Effector CD8-positive, alpha-beta T cell (primary cell): ENCODE measurements around the gene TLR2.
"Not testable (repeated sequence)": the region's sequence is repeated elsewhere in the genome, so short reads cannot be mapped to it uniquely, and the experiment has no call there.

Experiments
- DNase-seq: peaks from one replicate; lab custom pipeline; 2025; lab: John Stamatoyannopoulos, UW

The TLR2 gene

GRCh38 chr4:153661215-153661822 is 22.8 kb upstream of the TLR2 start:
- DNase-seq: no peak

GRCh38 chr4:153661908-153662307 is 22.2 kb upstream of the TLR2 start:
- no peak for DNase-seq

- DNase-seq: no peak
Measured at GRCh38 chr4:153663667-153664066, 20.4 kb upstream of the TLR2 start.

- not testable (repeated sequence) for DNase-seq
Measured at GRCh38 chr4:153666505-153666904, 17.6 kb upstream of the TLR2 start.

- DNase-seq: no peak
Measured at GRCh38 chr4:153668647-153669046, 15.4 kb upstream of the TLR2 start.

- no peak for DNase-seq
Measured at GRCh38 chr4:153669838-153670237, 14.2 kb upstream of the TLR2 start.

GRCh38 chr4:153676486-153676885 is 7.6 kb upstream of the TLR2 start:
- DNase-seq: no peak

- DNase-seq: no peak
Measured at GRCh38 chr4:153676984-153677383, 7.1 kb upstream of the TLR2 start.

GRCh38 chr4:153679486-153679885 is 4.6 kb upstream of the TLR2 start:
- DNase-seq: no peak

GRCh38 chr4:153683763-153684181 is 308 bp upstream of the TLR2 start:
- DNase-seq: no peak

GRCh38 chr4:153684971-153685371 is 891 bp downstream of the TLR2 start:
- no peak for DNase-seq

GRCh38 chr4:153704522-153704921 is 20.4 kb downstream of the TLR2 start:
- DNase-seq: no peak

GRCh38 chr4:153705743-153706468 is 21.8 kb downstream of the TLR2 start:
- DNase-seq: no peak

GRCh38 chr4:153706519-153706918 is 22.4 kb downstream of the TLR2 start:
- no peak for DNase-seq

GRCh38 chr4:153710681-153711080 is 26.6 kb downstream of the TLR2 start:
- no peak for DNase-seq

GRCh38 chr4:153713866-153714646 is 30.0 kb downstream of the TLR2 start:
- no peak for DNase-seq

GRCh38 chr4:153722036-153722435 is 38.0 kb downstream of the TLR2 start:
- no peak for DNase-seq

- no peak for DNase-seq
Measured at GRCh38 chr4:153724606-153725005, 40.5 kb downstream of the TLR2 start.

GRCh38 chr4:153725136-153725830 is 41.2 kb downstream of the TLR2 start:
- DNase-seq: no peak

- no peak for DNase-seq
Measured at GRCh38 chr4:153725831-153726154, 41.7 kb downstream of the TLR2 start.

GRCh38 chr4:153728151-153728550 is 44.1 kb downstream of the TLR2 start:
- no peak for DNase-seq

- DNase-seq: no peak
Measured at GRCh38 chr4:153728660-153729059, 44.6 kb downstream of the TLR2 start.

- no peak for DNase-seq
Measured at GRCh38 chr4:153729895-153730294, 45.8 kb downstream of the TLR2 start.
